PC-9 (cell line): Measurements from ENCODE around the gene SOX21.

Source experiments
- CTCF ChIP-seq: fragments of 200-600 bp; sonication (generic); conservative IDR thresholded peaks from 2 replicates; pipeline ENCODE4 v1.6.1; 2017; ENCODE audit warnings: mixed run types, antibody characterized with exemption, mild to moderate bottlenecking, moderate library complexity
- EZH2 ChIP-seq: fragments of 200-600 bp; sonication (generic); IDR thresholded peaks from 2 replicates; pipeline ENCODE4 v1.8.0; 2017; ENCODE audit warnings: antibody characterized with exemption, low read depth

DNA sequence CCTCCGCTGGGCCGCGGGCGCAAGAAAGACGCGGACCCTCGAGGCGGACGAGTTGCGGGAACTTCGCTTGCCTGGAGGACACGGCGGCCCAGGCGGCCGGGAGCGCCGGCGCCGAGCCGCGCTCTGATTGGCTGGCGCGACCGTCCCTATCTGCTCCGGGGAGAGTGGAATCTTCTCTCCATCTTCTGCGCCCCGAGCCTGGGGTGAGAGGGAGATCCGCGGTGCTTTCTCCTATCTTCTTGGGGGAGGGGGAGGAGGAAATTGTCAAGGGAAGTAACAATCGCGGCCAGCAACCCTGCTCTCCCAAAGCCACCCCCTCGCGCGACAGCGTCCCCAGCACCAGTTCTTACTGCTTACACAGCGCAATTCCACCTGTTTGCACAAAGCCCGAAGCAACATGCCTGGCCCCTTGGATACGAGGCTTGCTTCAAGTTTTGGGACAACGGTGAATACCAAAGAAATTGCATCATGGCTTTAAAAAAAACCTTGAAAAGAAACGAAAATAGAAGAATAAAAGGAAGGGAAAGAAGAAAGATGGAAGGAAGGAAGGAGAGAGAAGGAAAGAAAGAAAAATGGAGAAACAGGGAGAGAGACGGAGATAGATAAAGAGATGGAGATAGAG lies 4.8 kb downstream of the SOX21 start:
- TF ChIP-seq CTCF (no peak), EZH2 (no peak)
